Measurements from ENCODE around the gene LEKR1.

Gene LEKR1

DNA sequence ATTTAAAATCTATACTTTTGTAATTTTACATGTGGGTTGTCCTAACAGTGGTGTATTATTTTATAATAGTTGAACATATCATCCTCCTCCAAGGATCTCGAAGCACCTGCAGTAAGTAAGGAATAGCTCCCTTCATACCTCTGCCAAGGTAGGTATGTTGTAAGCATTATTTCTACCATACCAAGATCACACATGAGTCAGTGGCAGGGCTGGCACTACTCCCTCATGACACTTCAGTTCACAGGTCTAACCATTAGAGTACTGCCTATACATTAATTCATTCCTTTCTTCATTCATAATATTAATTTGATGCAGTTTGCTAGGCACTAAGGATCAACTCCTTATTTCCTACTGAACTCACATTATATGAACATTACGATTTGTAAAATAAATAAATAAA is 11.9 kb upstream of the LEKR1 start:
- TF ChIP-seq FOXP2 (optimal IDR thresholded peaks at IDR 0.05; ENCODE audit: borderline replicate concordance, extremely low read depth, extremely low read length, insufficient read depth): no peak
- TF ChIP-seq, protein P1, sequence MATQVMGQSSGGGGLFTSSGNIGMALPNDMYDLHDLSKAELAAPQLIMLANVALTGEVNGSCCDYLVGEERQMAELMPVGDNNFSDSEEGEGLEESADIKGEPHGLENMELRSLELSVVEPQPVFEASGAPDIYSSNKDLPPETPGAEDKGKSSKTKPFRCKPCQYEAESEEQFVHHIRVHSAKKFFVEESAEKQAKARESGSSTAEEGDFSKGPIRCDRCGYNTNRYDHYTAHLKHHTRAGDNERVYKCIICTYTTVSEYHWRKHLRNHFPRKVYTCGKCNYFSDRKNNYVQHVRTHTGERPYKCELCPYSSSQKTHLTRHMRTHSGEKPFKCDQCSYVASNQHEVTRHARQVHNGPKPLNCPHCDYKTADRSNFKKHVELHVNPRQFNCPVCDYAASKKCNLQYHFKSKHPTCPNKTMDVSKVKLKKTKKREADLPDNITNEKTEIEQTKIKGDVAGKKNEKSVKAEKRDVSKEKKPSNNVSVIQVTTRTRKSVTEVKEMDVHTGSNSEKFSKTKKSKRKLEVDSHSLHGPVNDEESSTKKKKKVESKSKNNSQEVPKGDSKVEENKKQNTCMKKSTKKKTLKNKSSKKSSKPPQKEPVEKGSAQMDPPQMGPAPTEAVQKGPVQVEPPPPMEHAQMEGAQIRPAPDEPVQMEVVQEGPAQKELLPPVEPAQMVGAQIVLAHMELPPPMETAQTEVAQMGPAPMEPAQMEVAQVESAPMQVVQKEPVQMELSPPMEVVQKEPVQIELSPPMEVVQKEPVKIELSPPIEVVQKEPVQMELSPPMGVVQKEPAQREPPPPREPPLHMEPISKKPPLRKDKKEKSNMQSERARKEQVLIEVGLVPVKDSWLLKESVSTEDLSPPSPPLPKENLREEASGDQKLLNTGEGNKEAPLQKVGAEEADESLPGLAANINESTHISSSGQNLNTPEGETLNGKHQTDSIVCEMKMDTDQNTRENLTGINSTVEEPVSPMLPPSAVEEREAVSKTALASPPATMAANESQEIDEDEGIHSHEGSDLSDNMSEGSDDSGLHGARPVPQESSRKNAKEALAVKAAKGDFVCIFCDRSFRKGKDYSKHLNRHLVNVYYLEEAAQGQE (IDR thresholded peaks at IDR 0.05; ENCODE audit: insufficient read depth in 1 of 2, low read depth in 2 of 2, low read length in 2 of 2): no peak
- no peak for TF ChIP-seq POLR2AphosphoS5 (IDR thresholded peaks at IDR 0.05; ENCODE audit: low read depth, low read length)
- no peak for TF ChIP-seq TAF1 (IDR thresholded peaks at IDR 0.05; ENCODE audit: borderline replicate concordance, insufficient read depth, low read length)
- TF ChIP-seq SIN3A (IDR thresholded peaks at IDR 0.05; ENCODE audit: borderline replicate concordance, insufficient read depth, low read length): no peak

DNA sequence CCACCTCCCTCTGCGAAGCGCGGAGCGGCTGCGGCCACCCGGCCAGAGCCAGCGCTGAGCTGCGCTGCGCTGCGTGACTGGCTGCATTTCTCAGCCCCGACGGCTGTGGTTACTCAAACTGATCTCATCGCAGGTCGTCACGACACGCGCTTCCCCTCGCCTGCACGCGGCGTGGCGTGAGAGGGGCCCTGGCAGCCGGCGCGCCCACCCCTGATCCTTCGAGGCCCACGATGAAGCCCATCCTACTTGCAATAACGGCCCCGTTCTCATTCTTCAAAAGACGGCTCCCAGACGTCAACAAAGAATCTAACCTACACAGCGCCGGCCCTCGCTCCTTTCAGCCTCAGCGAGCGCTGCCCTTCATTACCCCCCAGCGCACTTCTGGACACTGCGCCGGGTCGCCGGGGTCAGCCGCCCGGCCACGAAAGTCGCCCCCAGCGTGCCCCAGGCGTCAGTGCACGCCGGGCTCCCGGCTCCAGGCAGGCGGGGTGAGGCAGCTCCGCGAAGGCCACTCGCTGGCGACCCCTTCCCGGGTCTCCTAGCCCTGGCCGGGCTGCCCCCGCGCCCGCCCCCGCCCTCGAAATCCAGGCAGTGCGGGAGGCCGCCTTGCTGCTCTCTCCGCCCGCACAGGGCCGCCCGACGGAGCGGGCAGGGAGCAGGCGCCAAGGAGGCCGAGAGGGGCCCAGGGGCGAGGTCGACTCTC is 9.9 kb upstream of the LEKR1 start:
- TF ChIP-seq POLR2AphosphoS5 (IDR thresholded peaks at IDR 0.05; ENCODE audit: low read depth, low read length) (no peak), FOXP2 (optimal IDR thresholded peaks at IDR 0.05; ENCODE audit: borderline replicate concordance, extremely low read depth, extremely low read length, insufficient read depth) (no peak), SIN3A (IDR thresholded peaks at IDR 0.05; ENCODE audit: borderline replicate concordance, insufficient read depth, low read length) (no peak), TAF1 (IDR thresholded peaks at IDR 0.05; ENCODE audit: borderline replicate concordance, insufficient read depth, low read length) (no peak)

DNA sequence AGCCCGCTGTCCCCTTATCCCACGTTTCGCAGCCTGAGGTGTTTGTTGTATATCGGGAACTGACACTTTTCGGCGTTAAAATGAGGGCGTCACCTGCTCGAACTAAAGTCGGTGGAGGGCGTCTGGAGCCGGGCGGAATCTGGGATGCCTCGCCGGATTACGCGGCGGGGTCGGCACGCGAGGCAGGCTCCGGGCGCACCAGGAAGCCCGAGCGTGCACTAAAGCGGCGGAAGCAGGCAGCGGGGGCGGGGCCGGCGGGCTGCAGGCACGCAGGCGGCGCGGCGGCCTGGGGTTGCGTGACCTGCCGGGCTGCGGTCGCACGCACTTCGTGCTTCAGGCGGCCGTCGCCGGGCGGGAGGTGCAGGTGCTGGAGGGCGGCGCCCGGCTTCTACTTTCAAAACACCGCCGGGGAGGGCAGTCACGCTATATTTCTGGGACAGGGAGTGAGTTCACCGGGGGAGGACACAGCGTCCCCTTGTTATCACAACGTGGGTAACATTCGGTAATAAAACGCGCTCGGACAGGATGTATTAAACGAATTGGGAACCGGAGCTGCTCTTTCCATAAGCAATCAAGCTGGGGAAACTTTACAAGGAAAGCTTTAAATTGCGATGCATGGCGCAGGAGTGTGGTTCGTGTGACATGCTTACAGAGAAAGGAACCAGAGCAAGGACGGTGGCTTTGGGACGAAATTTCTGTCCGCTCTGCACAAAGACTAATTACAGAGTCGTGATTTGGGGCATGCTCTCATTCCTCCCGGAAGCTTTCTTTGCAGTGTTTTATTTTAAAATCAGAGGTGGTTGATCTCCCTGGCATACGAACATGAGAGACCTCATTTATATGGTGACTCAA is 9.1 kb upstream of the LEKR1 start:
- TF ChIP-seq, protein P1 (IDR thresholded peaks at IDR 0.05; ENCODE audit: insufficient read depth in 1 of 2, low read depth in 2 of 2, low read length in 2 of 2): no peak
- TF ChIP-seq SIN3A (IDR thresholded peaks at IDR 0.05; ENCODE audit: borderline replicate concordance, insufficient read depth, low read length) (no peak), POLR2AphosphoS5 (IDR thresholded peaks at IDR 0.05; ENCODE audit: low read depth, low read length) (no peak), FOXP2 (optimal IDR thresholded peaks at IDR 0.05; ENCODE audit: borderline replicate concordance, extremely low read depth, extremely low read length, insufficient read depth) (no peak), TAF1 (IDR thresholded peaks at IDR 0.05; ENCODE audit: borderline replicate concordance, insufficient read depth, low read length) (no peak)

DNA sequence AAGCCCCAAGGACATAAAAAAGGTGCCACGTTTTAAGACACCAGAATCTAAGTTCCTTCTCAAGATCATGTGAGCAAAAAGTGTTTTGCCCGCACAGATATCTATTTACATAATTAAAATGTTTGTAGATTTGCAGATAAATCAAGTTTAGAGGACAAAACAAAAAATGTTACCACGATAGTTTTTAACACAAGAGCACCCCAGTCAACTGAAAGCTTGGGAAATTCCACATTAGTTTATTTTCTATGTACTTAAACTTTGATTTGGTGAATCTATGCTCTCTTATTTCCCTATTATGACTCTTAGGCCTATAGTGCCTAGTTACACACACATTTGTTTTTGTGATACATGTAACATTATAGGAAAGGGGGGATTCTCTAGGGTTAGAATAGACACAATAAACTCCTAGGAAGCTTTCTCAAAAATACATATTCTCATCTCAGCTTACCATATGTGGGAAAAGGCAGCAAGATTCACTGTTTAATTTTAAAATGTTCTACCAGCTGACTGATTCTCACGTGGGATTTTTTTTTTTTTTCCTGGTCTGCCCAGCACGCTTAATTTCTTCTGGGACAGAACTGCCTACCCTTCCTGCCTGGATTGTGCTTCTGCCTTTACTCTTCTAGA is 8.4 kb upstream of the LEKR1 start:
- TF ChIP-seq, protein P1 (IDR thresholded peaks at IDR 0.05; ENCODE audit: insufficient read depth in 1 of 2, low read depth in 2 of 2, low read length in 2 of 2): no peak
- TF ChIP-seq SIN3A (IDR thresholded peaks at IDR 0.05; ENCODE audit: borderline replicate concordance, insufficient read depth, low read length) (no peak), POLR2AphosphoS5 (IDR thresholded peaks at IDR 0.05; ENCODE audit: low read depth, low read length) (no peak), FOXP2 (optimal IDR thresholded peaks at IDR 0.05; ENCODE audit: borderline replicate concordance, extremely low read depth, extremely low read length, insufficient read depth) (no peak), TAF1 (IDR thresholded peaks at IDR 0.05; ENCODE audit: borderline replicate concordance, insufficient read depth, low read length) (no peak)

DNA sequence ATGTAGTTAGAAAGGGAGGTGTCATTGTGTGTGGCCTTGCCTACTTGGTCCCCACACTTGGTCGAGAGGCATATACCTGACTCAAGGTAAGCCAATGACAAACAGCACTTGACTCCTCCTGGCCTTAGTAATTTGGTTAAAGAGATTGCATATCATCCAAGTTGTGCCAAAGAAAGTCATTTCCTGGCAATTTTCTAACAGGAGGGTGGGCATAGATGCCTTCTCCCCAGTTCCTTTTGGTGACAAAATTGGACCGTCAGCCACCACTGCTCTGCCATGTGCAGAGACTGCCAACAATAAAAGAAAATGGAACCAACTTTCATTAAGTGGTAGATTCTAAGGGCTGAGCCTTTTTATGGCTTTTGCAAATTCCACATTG is 7.9 kb upstream of the LEKR1 start:
- TF ChIP-seq SIN3A (IDR thresholded peaks at IDR 0.05; ENCODE audit: borderline replicate concordance, insufficient read depth, low read length) (no peak), TAF1 (IDR thresholded peaks at IDR 0.05; ENCODE audit: borderline replicate concordance, insufficient read depth, low read length) (no peak), POLR2AphosphoS5 (IDR thresholded peaks at IDR 0.05; ENCODE audit: low read depth, low read length) (no peak), FOXP2 (optimal IDR thresholded peaks at IDR 0.05; ENCODE audit: borderline replicate concordance, extremely low read depth, extremely low read length, insufficient read depth) (no peak)
- TF ChIP-seq, protein P1 (IDR thresholded peaks at IDR 0.05; ENCODE audit: insufficient read depth in 1 of 2, low read depth in 2 of 2, low read length in 2 of 2): no peak

Data from PFSK-1 (cell line).